ENCODE data around the gene EFCAB6. TPM values are rescaled to one million over a fixed set of nuclear protein-coding genes. Genes with fewer than 3 reads are reported as not detected.

The EFCAB6 gene
- total and polyA plus RNA-seq, 7 donors, result 0.07 to 0.84 (median 0.50) TPM

DNA sequence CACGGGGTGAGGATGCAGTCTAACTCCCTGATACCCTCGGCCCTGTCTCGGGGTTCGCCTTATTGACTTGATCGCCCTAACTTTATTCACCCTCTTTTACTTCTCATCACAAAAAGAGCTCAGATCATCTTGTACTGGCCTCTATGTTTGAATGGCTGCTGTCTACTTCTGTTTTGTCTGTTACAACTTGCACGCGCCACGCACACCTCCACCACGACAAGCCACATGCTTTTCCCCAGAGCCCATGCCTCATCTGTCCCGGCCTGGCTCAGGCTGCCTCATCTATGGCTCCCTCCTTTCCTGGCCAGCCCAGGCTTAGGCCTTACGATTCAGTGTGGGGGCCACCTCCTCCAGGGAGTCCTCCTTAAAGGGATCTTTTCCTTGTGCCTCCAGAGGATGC lies 180.9 kb downstream of the EFCAB6 start:
- WGBS, 3 donors, result 91 to 94% (median 92%) methylated on average over 11 of the region's 11 CpGs
- ATAC-seq (no peak), DNase-seq (no peak)
- intact Hi-C loops (cut with DNase I), result no loop called here
- Histone ChIP-seq H3K9me3 (no peaks in the 10 kb centered on the region), H3K4me1 (no peaks in the 10 kb centered on the region), H3K36me3 (ENCODE audit: insufficient read depth in 1 of 2, low read depth in 1 of 2) (no peaks in the 10 kb centered on the region), H3K4me3 (no peak overlapping the region), H3K27me3 (ENCODE audit: insufficient read depth in 3 of 3, low read length in 2 of 3) (no peaks in the 10 kb centered on the region), H3K27ac (no peak overlapping the region)
- TF ChIP-seq CTCF (IDR thresholded peaks at IDR 0.05), result no peak

- DNase-seq, result no peak
- Histone ChIP-seq H3K4me1 (no peaks in the 10 kb centered on the region), H3K36me3 (ENCODE audit: insufficient read depth in 1 of 2, low read depth in 1 of 2) (no peaks in the 10 kb centered on the region), H3K4me3 (no peak overlapping the region), H3K9me3 (no peaks in the 10 kb centered on the region), H3K27me3 (ENCODE audit: insufficient read depth in 3 of 3, low read length in 2 of 3) (no peaks in the 10 kb centered on the region), H3K27ac (no peak overlapping the region)
- TF ChIP-seq CTCF (IDR thresholded peaks at IDR 0.05), result no peak
- ATAC-seq, result no peak
- 76 to 89% (median 88%) methylated on average over 11 to 12 of the region's 12 CpGs for WGBS, 3 donors
- intact Hi-C loops (cut with DNase I), result no loop called here
These were observed 181.7 kb downstream of the EFCAB6 start for GRCh38 chr22:43630451-43630850.

DNA sequence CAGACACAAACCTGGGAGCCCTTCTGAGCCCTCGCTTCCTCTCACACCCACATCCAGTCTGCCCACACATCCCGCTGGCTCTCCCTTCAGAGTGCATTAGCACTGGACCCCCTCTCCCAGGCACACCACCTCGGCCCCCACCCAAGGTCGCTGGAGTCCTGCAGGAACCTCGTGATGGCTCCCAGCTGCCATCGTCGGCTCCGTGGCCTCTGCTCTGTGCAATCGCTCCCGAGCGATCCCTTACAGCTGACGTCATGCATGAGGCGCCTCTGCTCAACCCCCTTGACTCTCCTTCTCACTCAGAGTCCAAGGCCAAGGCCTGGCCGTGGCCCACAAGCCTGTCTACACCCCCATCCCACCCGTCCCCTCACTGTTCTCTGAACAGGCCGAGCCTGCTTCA lies 183.9 kb downstream of the EFCAB6 start:
- DNase-seq (no peak), ATAC-seq (no peak)
- WGBS, 3 donors, result 57 to 67% (median 60%) methylated on average over 16 of the region's 16 CpGs
- no peaks in the 10 kb centered on the region for H3K36me3 ChIP-seq (ENCODE audit: insufficient read depth in 1 of 2, low read depth in 1 of 2)
- H3K27me3 ChIP-seq (ENCODE audit: insufficient read depth in 3 of 3, low read length in 2 of 3), result no peaks in the 10 kb centered on the region
- intact Hi-C loops (cut with DNase I), result no loop called here
- H3K4me1 ChIP-seq, result no peaks in the 10 kb centered on the region
- no peaks in the 10 kb centered on the region for H3K9me3 ChIP-seq
- no peak for TF ChIP-seq CTCF (IDR thresholded peaks at IDR 0.05)
- no peak overlapping the region for H3K27ac ChIP-seq
- H3K4me3 ChIP-seq, result no peak overlapping the region

- Histone ChIP-seq H3K36me3 (ENCODE audit: insufficient read depth in 1 of 2, low read depth in 1 of 2) (no peaks in the 10 kb centered on the region), H3K27me3 (ENCODE audit: insufficient read depth in 3 of 3, low read length in 2 of 3) (no peaks in the 10 kb centered on the region), H3K4me3 (no peak overlapping the region), H3K9me3 (no peaks in the 10 kb centered on the region), H3K4me1 (no peaks in the 10 kb centered on the region), H3K27ac (no peak overlapping the region)
- intact Hi-C loops (cut with DNase I), result no loop called here
- WGBS, 3 donors, result 85 to 86% (median 86%) methylated on average over 13 of the region's 13 CpGs
- no peak for DNase-seq
- no peak for ATAC-seq
- TF ChIP-seq CTCF (IDR thresholded peaks at IDR 0.05), result no peak
These were observed 184.5 kb downstream of the EFCAB6 start for GRCh38 chr22:43627485-43628213.

- Histone ChIP-seq H3K27ac (no peak overlapping the region), H3K4me1 (no peaks in the 10 kb centered on the region), H3K36me3 (ENCODE audit: insufficient read depth in 1 of 2, low read depth in 1 of 2) (no peaks in the 10 kb centered on the region), H3K4me3 (no peak overlapping the region), H3K9me3 (no peaks in the 10 kb centered on the region), H3K27me3 (ENCODE audit: insufficient read depth in 3 of 3, low read length in 2 of 3) (no peaks in the 10 kb centered on the region)
- ATAC-seq (no peak), DNase-seq (no peak)
- 77 to 79% (median 79%) methylated on average over 10 of the region's 10 CpGs for WGBS, 3 donors
- TF ChIP-seq CTCF (IDR thresholded peaks at IDR 0.05), result no peak
- intact Hi-C loops (cut with DNase I), result no loop called here
These were observed 186.9 kb downstream of the EFCAB6 start for GRCh38 chr22:43625242-43625641.

Data from psoas muscle (tissue), 8 donors.